Measurements from ENCODE around the gene BCL6B.

Gene BCL6B

GRCh38 chr17:7011415-7011814 lies 11.4 kb upstream of the BCL6B start:
- no peak for TF ChIP-seq CTCF (IDR thresholded peaks at IDR 0.05; ENCODE audit: control insufficient read depth, extremely low read depth, insufficient read depth)
- DNase-seq (ENCODE audit: low read depth) = no peak
- H3K4me3 ChIP-seq (ENCODE audit: low read depth, low read length) = peak overlapping the region; percentile 79

- TF ChIP-seq CTCF (IDR thresholded peaks at IDR 0.05; ENCODE audit: control insufficient read depth, extremely low read depth, insufficient read depth) = no peak
These were observed 11.0 kb upstream of the BCL6B start for GRCh38 chr17:7011942-7012254.

DNA sequence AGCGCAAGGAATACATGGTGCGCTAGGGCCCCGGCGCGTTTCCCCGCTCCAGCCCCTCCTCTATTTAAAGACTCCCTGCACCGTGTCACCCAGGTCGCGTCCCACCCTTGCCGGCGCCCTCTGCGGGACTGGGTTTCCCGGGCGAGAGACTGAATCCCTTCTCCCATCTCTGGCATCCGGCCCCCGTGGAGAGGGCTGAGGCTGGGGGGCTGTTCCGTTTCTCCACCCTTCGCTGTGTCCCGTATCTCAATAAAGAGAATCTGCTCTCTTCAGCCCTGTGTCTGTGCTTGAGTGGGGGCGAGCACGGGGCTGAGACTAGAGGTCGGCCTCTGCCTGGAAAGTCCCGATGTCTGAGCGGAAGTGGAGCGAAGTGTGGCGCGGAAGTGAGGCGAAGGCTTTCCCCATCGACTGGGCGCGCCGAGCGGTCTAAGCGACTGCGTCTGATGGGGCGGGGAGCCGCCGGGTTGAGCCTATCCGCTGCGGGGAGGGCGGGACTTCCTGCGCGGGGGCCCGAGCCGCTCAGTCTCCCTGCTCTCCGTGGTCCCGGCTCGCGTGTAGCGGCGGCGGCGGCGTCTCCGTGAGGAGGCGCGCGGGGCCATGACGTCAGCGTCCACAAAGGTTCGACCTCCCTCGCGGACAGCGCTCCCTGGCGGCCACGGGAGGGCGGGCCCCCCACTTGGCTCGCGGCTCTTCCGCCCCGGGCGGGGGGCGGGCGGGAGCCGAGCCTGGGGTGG lies 8.4 kb upstream of the BCL6B start:
- peak; percentile 85 for DNase-seq (ENCODE audit: low read depth)
- H3K4me3 ChIP-seq (ENCODE audit: low read depth, low read length) = peak overlapping the region; percentile 79
- TF ChIP-seq CTCF (IDR thresholded peaks at IDR 0.05; ENCODE audit: control insufficient read depth, extremely low read depth, insufficient read depth) = peak; percentile 91

More at GRCh38 chr17:7011942-7012254, 11.0 kb upstream of the BCL6B start:
- peak overlapping the region; percentile 79 for H3K4me3 ChIP-seq (ENCODE audit: low read depth, low read length)
- no peak for DNase-seq (ENCODE audit: low read depth)

GRCh38 chr17:7014995-7015958 lies 7.6 kb upstream of the BCL6B start:
- peak overlapping the region; percentile 79 for H3K4me3 ChIP-seq (ENCODE audit: low read depth, low read length)
- DNase-seq (ENCODE audit: low read depth) = no peak
- no peak for TF ChIP-seq CTCF (IDR thresholded peaks at IDR 0.05; ENCODE audit: control insufficient read depth, extremely low read depth, insufficient read depth)

GRCh38 chr17:7016418-7016817 lies 6.4 kb upstream of the BCL6B start:
- H3K4me3 ChIP-seq (ENCODE audit: low read depth, low read length) = no peak overlapping the region
- no peak for TF ChIP-seq CTCF (IDR thresholded peaks at IDR 0.05; ENCODE audit: control insufficient read depth, extremely low read depth, insufficient read depth)
- no peak for DNase-seq (ENCODE audit: low read depth)

- no peak overlapping the region for H3K4me3 ChIP-seq (ENCODE audit: low read depth, low read length)
These were observed 5.7 kb upstream of the BCL6B start for GRCh38 chr17:7016886-7017826.

More at GRCh38 chr17:7016886-7017826, 5.7 kb upstream of the BCL6B start:
- no peak for DNase-seq (ENCODE audit: low read depth)
- TF ChIP-seq CTCF (IDR thresholded peaks at IDR 0.05; ENCODE audit: control insufficient read depth, extremely low read depth, insufficient read depth) = no peak
